GM18519 (cell line): Measurements from ENCODE around the gene NCS1.

Experiments
- ATAC-seq: cut with Tn5 transposase; IDR thresholded peaks from one replicate; pipeline ENCODE4 v1.9.1; 2021; ENCODE audit warnings: mild to moderate bottlenecking, moderate library complexity; ENCODE audit not compliant: unreplicated experiment, low FRiP score

Gene NCS1

GRCh38 chr9:130192382-130192999, 20.3 kb downstream of the NCS1 start:
- no peak for ATAC-seq

- no peak for ATAC-seq
Observed at GRCh38 chr9:130193103-130193502, 20.9 kb downstream of the NCS1 start.

- no peak for ATAC-seq
Observed at GRCh38 chr9:130193531-130194377, 21.6 kb downstream of the NCS1 start.

- no peak for ATAC-seq
Observed at GRCh38 chr9:130194378-130194932, 22.3 kb downstream of the NCS1 start.

- ATAC-seq: no peak
Observed at GRCh38 chr9:130195638-130196037, 23.4 kb downstream of the NCS1 start.

GRCh38 chr9:130196643-130197042, 24.4 kb downstream of the NCS1 start:
- no peak for ATAC-seq

- no peak for ATAC-seq
Observed at GRCh38 chr9:130197386-130197785, 25.2 kb downstream of the NCS1 start.

- ATAC-seq: no peak
Observed at GRCh38 chr9:130197888-130198287, 25.7 kb downstream of the NCS1 start.

GRCh38 chr9:130198501-130199179, 26.4 kb downstream of the NCS1 start:
- ATAC-seq: no peak

GRCh38 chr9:130199605-130200004, 27.4 kb downstream of the NCS1 start:
- no peak for ATAC-seq

- no peak for ATAC-seq
Observed at GRCh38 chr9:130200038-130200849, 28.0 kb downstream of the NCS1 start.

- no peak for ATAC-seq
Observed at GRCh38 chr9:130201399-130201873, 29.2 kb downstream of the NCS1 start.

- no peak for ATAC-seq
Observed at GRCh38 chr9:130201974-130202373, 29.8 kb downstream of the NCS1 start.

GRCh38 chr9:130204341-130204740, 32.1 kb downstream of the NCS1 start:
- ATAC-seq: no peak

- ATAC-seq: no peak
Observed at GRCh38 chr9:130204959-130205358, 32.8 kb downstream of the NCS1 start.

GRCh38 chr9:130205912-130206311, 33.7 kb downstream of the NCS1 start:
- ATAC-seq: no peak

- no peak for ATAC-seq
Observed at GRCh38 chr9:130206579-130206978, 34.4 kb downstream of the NCS1 start.

- no peak for ATAC-seq
Observed at GRCh38 chr9:130207241-130207992, 35.2 kb downstream of the NCS1 start.

- ATAC-seq: no peak
Observed at GRCh38 chr9:130208600-130209347, 36.6 kb downstream of the NCS1 start.
